Measurements from ENCODE around the gene SMIM35. TPM values are rescaled to one million over a fixed set of nuclear protein-coding genes. Genes with fewer than 3 reads are reported as not detected.

Gene SMIM35
- total RNA-seq, 1 donor from 2014 or later, result not detected

GRCh38 chr11:118117790-118118601 lies 31.2 kb upstream of the SMIM35 start:
- DNase-seq (ENCODE audit: low read depth), result no peak
- H3K4me3 ChIP-seq (ENCODE audit: low read depth, low read length), result no peak overlapping the region
- TF ChIP-seq, protein P1, sequence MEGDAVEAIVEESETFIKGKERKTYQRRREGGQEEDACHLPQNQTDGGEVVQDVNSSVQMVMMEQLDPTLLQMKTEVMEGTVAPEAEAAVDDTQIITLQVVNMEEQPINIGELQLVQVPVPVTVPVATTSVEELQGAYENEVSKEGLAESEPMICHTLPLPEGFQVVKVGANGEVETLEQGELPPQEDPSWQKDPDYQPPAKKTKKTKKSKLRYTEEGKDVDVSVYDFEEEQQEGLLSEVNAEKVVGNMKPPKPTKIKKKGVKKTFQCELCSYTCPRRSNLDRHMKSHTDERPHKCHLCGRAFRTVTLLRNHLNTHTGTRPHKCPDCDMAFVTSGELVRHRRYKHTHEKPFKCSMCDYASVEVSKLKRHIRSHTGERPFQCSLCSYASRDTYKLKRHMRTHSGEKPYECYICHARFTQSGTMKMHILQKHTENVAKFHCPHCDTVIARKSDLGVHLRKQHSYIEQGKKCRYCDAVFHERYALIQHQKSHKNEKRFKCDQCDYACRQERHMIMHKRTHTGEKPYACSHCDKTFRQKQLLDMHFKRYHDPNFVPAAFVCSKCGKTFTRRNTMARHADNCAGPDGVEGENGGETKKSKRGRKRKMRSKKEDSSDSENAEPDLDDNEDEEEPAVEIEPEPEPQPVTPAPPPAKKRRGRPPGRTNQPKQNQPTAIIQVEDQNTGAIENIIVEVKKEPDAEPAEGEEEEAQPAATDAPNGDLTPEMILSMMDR (conservative IDR thresholded peaks at IDR 0.05; ENCODE audit: low read depth, low read length), result no peak

GRCh38 chr11:118115048-118115447 lies 28.3 kb upstream of the SMIM35 start:
- TF ChIP-seq, protein P1 (conservative IDR thresholded peaks at IDR 0.05; ENCODE audit: low read depth, low read length), result no peak
- no peak for DNase-seq (ENCODE audit: low read depth)
- no peak overlapping the region for H3K4me3 ChIP-seq (ENCODE audit: low read depth, low read length)

- no peak for DNase-seq (ENCODE audit: low read depth)
- TF ChIP-seq, protein P1 (conservative IDR thresholded peaks at IDR 0.05; ENCODE audit: low read depth, low read length), result no peak
- no peak overlapping the region for H3K4me3 ChIP-seq (ENCODE audit: low read depth, low read length)
Observed at GRCh38 chr11:118114266-118114665, 27.5 kb upstream of the SMIM35 start.

- no peak for DNase-seq (ENCODE audit: low read depth)
- no peak overlapping the region for H3K4me3 ChIP-seq (ENCODE audit: low read depth, low read length)
- TF ChIP-seq, protein P1 (conservative IDR thresholded peaks at IDR 0.05; ENCODE audit: low read depth, low read length), result no peak
Observed at GRCh38 chr11:118112711-118113430, 26.1 kb upstream of the SMIM35 start.

DNA sequence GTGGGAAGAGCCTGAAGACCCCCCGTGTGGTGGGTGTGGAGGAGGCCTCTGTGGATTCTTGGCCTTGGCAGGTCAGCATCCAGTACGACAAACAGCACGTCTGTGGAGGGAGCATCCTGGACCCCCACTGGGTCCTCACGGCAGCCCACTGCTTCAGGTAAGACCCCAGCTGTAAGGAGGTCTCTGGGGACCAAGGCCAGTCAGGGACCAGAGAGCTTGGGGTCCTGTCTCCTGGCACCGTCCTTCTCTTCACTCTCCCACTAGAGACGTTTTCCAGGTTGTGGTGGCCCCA lies 24.9 kb upstream of the SMIM35 start:
- TF ChIP-seq, protein P1 (conservative IDR thresholded peaks at IDR 0.05; ENCODE audit: low read depth, low read length), result no peak
- no peak overlapping the region for H3K4me3 ChIP-seq (ENCODE audit: low read depth, low read length)
- DNase-seq (ENCODE audit: low read depth), result no peak

DNA sequence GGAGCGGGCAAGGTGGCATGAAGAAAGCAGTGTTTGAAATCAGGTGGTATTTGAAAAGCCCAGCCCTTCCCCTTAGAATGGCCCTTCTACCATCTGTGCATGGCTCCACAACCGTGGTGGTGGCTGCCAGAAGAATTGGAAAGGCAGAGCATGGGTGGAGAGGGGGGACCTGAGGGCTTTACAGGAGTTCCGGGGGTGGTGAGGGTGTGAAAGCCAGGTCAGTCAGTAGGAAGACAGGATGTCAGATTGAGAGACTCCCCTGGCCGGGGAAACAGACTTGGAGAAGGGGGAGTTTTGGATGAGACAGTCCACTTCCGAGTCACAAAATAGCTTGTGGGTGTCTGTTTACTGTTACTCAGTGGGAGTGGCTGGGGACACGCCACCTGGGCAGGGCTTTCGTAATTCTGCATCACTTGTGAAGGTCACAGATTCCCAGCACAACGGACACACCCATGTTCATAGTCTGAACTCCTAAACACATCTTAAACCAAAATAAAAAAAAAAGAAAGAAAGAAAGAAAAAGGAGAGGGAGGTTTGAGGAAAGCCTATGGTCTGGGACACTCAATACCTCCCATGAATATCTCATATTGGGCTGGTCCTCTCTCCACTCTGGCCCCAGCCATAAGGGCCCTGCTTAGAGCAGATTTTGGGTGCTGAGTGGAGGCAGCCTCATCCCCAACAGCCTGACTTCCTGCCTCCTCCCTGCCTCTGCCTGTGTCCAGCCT lies 24.4 kb upstream of the SMIM35 start:
- no peak for DNase-seq (ENCODE audit: low read depth)

More for the DNA sequence above, 24.4 kb upstream of the SMIM35 start:
- TF ChIP-seq, protein P1 (conservative IDR thresholded peaks at IDR 0.05; ENCODE audit: low read depth, low read length), result no peak
- H3K4me3 ChIP-seq (ENCODE audit: low read depth, low read length), result no peak overlapping the region

Data from epithelial cell of proximal tubule (primary cell).